IMR-90 (cell line): ENCODE results near the gene TRPC4.

Source experiments
- BHLHE40 ChIP-seq: fragments of 150-350 bp; IDR thresholded peaks from 2 replicates; pipeline ENCODE4 v1.6.1; 2016; ENCODE audit warnings: mild to moderate bottlenecking, low read depth, low read length
- CEBPB ChIP-seq: IDR thresholded peaks from 2 replicates; pipeline ENCODE4 v1.6.1; 2012; ENCODE audit warnings: low read depth, low read length, improper control_type of control experiment
- CHD1 ChIP-seq: IDR thresholded peaks from 2 replicates; pipeline ENCODE4 v1.6.1; 2012; ENCODE audit warnings: low read depth, low read length, improper control_type of control experiment
- CTCF ChIP-seq: conservative IDR thresholded peaks from 2 replicates; pipeline ENCODE4 v1.5.1; 2012; ENCODE audit warnings: mild to moderate bottlenecking, low read depth, low read length, improper control_type of control experiment
- MAFK ChIP-seq: IDR thresholded peaks from 2 replicates; pipeline ENCODE4 v1.6.1; 2012; ENCODE audit warnings: low read depth, low read length, improper control_type of control experiment
- MXI1 ChIP-seq: IDR thresholded peaks from 2 replicates; pipeline ENCODE4 v1.6.1; 2012; ENCODE audit warnings: low read depth, mild to moderate bottlenecking, low read length, moderate library complexity, borderline replicate concordance
- POLR2A ChIP-seq: IDR thresholded peaks from 2 replicates; pipeline ENCODE4 v1.6.1; 2012; ENCODE audit warnings: mild to moderate bottlenecking, low read depth, low read length
- RAD21 ChIP-seq: IDR thresholded peaks from 2 replicates; pipeline ENCODE4 v1.6.1; 2012; ENCODE audit warnings: low read length, improper control_type of control experiment
- RCOR1 ChIP-seq: IDR thresholded peaks from 2 replicates; pipeline ENCODE4 v1.6.1; 2012; ENCODE audit warnings: mild to moderate bottlenecking, low read length, improper control_type of control experiment; ENCODE audit not compliant: insufficient replicate concordance
- RFX5 ChIP-seq: IDR thresholded peaks from 2 replicates; pipeline ENCODE4 v1.8.0; 2012; ENCODE audit warnings: low read depth, mild to moderate bottlenecking, low read length, moderate library complexity
- SMC3 ChIP-seq: fragments of 150-350 bp; IDR thresholded peaks from 2 replicates; pipeline ENCODE4 v1.6.1; 2016; ENCODE audit warnings: low read depth, mild to moderate bottlenecking, antibody characterized with exemption, low read length, moderate library complexity
- USF2 ChIP-seq: fragments of 150-350 bp; IDR thresholded peaks from 2 replicates; pipeline ENCODE4 v1.6.1; 2017; ENCODE audit warnings: mild to moderate bottlenecking, antibody characterized with exemption, low read length, low read depth

- no peak for TF ChIP-seq RFX5
- TF ChIP-seq POLR2A: no peak
- TF ChIP-seq RAD21: peak; percentile 39
- TF ChIP-seq CTCF: peak; percentile 54
- peak; percentile 40; the same call in 1 of the 2 replicates for TF ChIP-seq SMC3
- TF ChIP-seq CEBPB: no peak
- TF ChIP-seq USF2: no peak
- TF ChIP-seq CHD1: no peak
- TF ChIP-seq MAFK: no peak
- TF ChIP-seq RCOR1: no peak
- TF ChIP-seq MXI1: no peak
- no peak for TF ChIP-seq BHLHE40
Measured at GRCh38 chr13:37608750-37609339, 260.7 kb downstream of the TRPC4 start.
